ENCODE measurements around the gene CDH1.
A peak's percentile ranks its signal among the peaks of the same experiment; 100 is the strongest.

The CDH1 gene

DNA sequence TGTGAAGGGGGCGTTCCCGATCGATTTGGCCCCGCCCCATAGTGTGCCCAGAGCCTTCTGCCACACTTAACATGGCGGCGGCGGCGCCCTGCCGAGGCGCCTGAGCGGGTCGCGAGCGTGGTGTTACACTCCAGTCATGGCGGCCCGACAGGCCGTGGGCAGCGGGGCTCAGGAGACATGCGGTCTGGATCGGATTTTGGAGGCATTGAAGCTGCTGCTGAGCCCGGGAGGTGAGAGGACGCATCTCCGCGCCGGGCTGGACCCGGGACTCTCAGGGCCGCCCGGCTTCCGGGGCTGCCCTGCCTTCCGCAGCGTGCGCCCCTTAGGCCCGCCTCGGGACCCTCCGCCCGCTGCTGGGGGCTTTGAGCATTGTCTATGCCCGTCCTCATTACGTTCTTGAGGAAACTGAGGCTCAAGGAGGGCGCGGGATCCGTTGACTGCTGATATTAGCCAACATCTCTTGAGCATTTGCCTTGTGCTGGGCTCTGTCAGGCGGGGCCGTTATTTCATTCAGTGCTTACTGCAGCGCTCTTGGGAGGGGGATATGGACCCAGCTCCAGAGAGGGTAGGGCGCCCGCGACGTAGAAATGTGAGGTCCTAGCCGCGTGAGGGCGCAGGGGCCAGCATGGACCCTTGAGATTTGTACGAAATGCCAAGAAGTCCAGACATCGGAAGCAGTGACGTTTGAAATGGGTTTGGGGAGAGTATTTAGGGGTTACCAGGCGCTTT is 106.6 kb downstream of the CDH1 start, which contains the start of gene TANGO6:
TANGO6 (plus strand) TSS at position 50 of the 729 bp plus-strand sequence; CDS start at position 137, 87 bp downstream.
- DNase-seq (ENCODE audit: insufficient read length, low spot score) (peak; percentile 85), FAIRE-seq (no peak)

DNA sequence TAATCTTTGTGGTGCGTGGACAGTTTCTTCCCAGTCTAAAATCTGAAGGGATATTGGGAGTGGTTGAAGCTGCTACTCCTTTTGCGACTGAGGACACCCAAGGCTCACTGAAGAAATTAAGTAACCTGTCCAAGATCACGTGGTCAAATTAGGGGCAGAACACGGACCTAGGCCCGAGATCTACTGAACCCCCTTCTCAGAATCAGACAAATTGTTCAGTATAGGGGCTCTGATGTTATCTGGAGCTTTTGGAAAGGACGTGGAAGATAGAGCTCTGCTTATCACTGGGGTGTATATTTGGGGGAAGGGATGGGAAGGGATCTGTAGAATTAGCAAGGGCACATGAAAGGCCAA is 107.1 kb downstream of the CDH1 start:
- DNase-seq (ENCODE audit: insufficient read length, low spot score) (no peak), FAIRE-seq (no peak)

DNA sequence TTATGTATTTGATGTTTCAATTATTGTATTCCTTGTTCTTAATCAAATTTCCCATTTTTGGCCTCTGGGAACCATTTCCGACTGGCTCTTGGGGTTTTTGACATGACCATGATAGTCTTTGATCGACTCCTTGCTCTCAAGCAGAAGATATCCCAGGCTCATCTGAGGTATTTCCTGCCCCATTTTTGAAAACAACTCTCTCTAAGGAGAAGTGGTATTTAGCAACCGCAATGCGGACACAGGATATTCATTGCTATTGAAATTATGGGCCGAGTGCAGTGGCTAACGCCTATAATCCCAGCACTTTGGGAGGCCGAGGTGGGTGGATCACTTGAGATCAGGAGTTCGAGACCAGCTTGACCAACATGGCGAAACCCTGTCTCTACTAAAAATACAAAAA is 111.7 kb downstream of the CDH1 start:
- DNase-seq (ENCODE audit: insufficient read length, low spot score) (no peak), FAIRE-seq (no peak)

DNA sequence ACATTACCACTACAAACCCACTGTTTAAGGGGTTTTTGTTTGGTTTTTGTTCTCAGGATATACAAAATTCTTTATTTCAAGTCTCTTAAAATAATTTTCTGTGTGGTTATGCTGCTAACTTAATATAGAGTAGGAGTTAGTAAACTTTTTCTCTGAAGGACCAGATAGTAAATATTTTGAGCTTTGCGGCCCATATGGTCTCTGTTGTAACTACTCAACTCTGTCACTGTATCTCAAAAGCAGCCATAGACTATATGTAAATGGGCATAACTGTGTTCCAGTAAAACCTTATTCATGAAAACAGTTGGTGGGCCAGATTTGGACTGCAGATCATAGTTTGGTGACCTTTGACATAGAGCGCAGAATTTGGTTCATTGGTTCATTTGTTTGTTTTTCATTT is 113.4 kb downstream of the CDH1 start:
- DNase-seq (ENCODE audit: insufficient read length, low spot score) (no peak), FAIRE-seq (no peak)

DNA sequence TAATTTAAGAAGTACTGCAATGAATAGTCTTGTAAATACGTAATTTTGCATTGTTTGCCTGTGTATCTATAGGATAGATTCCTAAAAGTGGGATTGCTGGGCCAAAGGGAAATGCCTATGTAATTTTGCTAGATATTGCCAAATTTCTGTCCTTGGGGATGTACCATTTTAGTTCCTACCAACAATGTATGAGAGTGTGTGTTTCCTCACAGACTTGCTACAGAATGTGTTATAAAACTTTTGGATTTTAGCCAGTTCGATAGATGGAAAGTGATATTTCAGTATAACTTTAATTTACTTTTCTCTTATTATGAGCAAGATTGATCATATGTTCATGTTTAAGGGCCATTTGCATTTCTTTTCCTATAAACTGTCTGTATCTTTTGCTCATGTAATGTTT is 114.5 kb downstream of the CDH1 start:
- FAIRE-seq (no peak), DNase-seq (ENCODE audit: insufficient read length, low spot score) (no peak)

DNA sequence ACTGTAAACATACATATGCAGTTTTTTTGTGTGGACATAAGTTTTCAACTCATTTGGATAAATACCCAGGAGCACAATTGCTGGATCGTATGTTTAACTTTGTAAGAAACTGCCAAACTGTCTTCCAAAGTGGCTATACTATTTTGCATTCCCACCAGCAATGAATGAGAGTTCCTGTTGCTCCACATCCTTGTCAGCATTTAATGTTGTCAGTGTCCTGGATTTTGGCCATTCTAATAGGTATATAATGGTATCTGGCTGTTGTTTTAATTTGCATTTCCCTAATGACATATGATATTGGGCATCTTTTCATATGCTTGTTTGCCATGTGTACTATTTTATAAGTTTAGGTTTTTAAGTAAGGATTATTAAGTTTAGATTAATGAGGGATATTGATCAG is 120.4 kb downstream of the CDH1 start:
- DNase-seq (ENCODE audit: insufficient read length, low spot score), result no peak
- FAIRE-seq, result no peak

DNA sequence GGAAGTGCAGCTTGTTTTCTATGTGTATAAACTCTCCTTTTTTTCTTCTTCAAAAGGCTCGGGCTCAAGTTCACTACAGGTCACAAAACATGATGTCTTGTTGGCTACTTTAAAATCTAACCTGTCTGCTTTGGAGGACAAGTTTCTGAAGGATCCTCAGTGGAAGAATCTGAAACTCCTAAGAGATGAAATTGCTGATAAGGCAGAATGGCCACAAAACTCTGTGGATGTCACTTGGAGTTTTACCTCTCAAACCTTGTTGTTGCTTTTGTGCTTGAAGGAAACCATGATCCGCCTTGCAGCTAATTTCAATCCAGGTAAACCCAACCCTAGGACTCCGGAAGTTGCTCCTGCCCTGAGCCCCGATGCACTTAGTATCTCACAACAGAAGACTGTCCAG is 122.7 kb downstream of the CDH1 start:
- FAIRE-seq, result no peak
- no peak for DNase-seq (ENCODE audit: insufficient read length, low spot score)

DNA sequence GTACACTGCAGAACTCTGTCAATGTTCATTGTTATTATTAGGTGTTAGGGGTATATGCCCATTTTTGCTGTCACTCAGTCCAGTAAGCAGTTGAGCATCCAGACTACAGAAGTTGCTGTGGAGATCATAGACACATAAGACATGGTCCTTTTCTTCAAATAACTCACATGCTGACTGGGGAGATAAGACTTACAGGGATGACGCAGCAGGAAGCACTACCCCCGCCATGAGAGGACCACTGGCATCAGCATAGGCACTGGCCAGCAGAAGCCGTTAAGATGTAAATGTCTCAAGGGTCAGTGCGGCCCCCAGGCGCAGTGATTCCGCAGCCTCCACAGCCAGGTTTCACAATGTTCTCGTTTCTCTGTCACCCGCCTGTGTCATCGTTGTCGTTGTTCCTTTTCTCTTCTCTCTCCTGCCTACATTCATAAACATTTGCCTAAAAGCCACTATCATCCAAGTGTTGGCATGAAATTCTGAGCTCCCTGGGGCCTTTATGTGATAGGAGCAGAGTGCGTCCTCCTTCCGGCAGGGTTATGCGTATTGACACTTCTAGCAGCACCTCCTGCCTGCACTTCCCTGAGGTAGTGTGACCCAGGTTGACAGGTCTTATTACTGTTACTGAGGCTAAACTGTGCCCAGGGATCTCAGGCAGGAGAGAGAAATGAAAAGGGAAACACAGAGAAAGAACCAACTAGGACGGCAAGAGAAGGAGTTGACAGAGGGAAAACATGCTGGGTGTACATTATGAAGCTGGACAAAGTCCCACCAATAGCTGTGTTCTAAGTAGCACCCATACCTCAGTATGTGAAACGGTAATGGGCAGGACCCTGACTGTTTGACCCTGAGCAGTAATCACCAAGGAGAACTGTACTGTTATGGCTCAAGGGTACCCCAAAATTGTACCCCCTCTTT is 124.1 kb downstream of the CDH1 start:
- no peak for DNase-seq (ENCODE audit: insufficient read length, low spot score)
- no peak for FAIRE-seq

DNA sequence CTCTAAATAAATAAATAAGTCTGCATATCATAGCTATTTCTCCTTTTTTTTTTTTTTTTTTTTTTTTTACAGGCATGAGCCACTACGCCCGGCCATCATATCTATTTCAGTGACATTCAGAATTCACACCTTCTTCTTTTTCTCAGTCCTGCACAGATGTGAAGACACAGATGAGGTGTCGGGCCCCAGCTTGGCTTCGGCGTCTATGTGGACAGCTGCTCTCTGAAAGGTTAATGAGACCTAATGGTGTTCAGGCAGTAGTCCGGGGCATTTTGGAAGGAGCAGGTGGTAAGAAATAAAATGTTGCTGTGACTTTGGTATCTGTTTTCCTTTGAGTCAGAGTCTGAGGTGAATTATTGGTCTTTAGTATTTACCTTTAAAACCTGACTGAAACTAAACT is 129.8 kb downstream of the CDH1 start:
- DNase-seq (ENCODE audit: insufficient read length, low spot score), result no peak
- no peak for FAIRE-seq

DNA sequence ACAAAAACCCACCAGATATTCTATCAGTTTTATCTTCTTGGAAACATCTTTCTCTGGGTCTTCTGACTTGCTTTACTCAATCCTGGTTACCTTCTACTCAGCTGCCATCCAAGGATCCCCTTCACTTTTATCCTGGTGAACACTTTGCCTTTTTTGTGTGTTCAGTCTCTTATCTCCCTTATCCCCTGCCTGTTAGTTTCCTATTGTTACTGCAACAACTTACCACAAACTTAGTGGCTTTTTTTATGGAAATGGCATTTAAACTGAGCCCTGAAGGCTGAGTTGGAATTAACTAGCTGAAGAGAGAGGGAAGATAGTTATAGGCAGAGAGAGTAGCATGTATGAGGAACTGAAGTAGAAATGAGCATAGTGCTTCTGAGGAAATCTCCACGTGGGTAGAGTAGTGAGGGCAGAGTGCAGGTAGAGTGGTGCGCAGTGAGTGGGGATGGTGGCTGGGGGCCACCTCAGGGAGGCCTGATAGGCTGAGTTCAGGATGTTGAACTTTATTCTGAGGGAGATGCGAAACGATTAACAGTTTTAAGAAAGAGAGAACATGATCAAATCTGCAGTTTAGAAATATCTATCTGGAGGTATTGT is 132.5 kb downstream of the CDH1 start:
- DNase-seq (ENCODE audit: insufficient read length, low spot score), result no peak
- no peak for FAIRE-seq

DNA sequence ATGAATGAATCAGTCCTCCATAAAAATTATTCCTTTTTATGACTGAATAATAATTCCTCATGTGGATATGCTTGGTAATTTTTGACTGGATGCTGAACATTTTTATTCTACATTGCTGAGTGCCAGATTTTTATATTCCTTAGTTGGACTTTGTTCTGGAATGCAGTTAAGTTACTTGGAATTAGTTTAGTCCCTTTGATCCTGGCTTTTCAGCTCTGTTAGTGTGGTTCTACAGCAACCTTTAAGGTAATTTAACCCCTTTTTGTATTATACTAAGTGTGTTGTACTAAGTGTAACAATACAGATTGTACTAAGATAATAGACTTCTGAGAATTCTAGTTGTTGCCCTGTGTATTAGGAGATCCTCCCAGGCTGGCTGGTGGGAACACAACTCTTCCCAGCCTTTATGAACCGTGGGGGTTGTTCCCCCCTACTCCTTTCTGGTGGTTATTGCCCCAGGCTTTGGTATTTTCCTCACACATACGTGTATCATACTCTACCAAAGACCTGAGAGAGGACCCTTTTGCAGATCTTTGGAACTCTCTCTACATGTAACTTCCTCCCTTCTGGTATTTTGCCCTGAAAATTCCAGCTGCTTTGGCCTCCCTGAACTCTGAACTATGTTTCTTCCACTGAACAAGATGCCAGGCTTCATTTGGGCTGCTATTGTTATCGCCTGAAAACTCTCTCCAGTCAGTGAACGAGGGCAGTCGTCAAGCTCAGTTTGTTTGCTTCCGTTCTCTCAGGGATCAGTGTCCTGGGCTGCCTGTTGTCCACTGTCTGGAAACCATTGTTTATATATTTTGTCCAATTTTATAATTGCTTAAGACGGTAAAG is 136.8 kb downstream of the CDH1 start:
- no peak for FAIRE-seq

DNA sequence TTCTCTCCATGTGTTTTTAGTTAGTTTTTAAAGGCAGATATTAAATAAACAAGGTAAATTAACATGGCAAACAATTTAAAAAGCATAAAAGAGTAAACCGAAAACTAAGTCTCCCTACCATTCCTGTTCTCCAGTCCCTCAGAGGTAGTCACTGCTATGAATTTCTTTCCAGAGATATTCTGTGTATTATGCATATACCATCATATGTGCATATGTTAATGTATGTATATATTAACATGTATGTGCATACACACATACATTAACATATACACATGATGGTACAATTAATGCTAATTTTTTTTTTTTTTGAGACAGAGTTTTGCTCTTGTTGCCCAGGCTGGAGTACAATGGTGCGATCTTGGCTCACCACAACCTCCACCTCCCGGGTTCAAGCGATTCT is 138.8 kb downstream of the CDH1 start:
- FAIRE-seq (no peak), DNase-seq (ENCODE audit: insufficient read length, low spot score) (no peak)

More for the DNA sequence above, 136.8 kb downstream of the CDH1 start:
- no peak for DNase-seq (ENCODE audit: insufficient read length, low spot score)

DNA sequence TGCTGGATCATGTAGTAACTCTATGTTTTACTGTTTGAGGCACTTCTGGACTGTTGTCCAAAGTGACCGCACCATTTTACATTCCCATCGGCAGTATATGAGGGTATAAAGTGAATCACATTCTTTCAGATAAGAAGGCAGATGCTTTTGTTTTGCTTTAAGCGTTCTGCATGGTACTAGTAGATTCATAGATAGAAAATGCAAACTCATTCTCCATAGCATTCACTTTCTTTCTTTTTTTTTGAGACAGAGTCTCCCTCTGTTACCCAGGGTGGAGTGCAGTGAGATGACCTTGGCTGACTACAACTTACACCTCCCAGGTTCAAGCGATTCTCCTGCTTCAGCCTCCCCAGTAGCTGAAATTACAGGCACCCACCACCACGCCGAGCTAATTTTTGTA is 146.6 kb downstream of the CDH1 start:
- no peak for FAIRE-seq
- DNase-seq (ENCODE audit: insufficient read length, low spot score), result no peak

DNA sequence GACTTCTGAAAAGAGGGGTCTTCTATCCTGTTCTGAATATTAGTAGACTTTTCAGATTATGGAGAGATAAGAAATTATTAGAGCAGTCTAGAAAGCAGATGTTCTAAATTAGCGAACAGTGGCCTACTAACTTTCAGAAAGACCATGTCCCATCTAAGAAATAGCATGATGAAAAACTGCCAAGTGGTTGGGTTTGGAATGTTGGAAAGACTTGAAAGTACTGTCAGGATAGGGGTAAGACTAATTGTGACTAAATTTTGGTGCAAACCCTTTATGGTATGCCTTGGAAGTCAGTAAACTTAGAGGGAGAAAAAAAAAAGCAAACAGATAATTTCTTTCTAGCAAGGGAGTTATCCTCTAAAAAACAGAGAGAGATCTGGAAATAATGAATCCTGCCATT is 147.3 kb downstream of the CDH1 start:
- DNase-seq (ENCODE audit: insufficient read length, low spot score), result no peak
- FAIRE-seq, result no peak

Data from GM19239 (cell line).